Retina (tissue), 1 donor: Measurements from ENCODE around the gene DUSP1.
A peak's percentile ranks its signal among the peaks of the same experiment; 100 is the strongest.

Experiments used
- DNase-seq: peaks from one replicate; pipeline ENCODE4 v3.0.0-alpha.2; 2016

DUSP1 gene

GRCh38 chr5:172776235-172776594 lies 5.2 kb upstream of the DUSP1 start:
- DNase-seq: no peak

- no peak for DNase-seq
These were observed 4.6 kb upstream of the DUSP1 start for GRCh38 chr5:172775326-172776234.

- DNase-seq: no peak
These were observed 3.7 kb upstream of the DUSP1 start for GRCh38 chr5:172774561-172775315.

- DNase-seq: no peak
These were observed 2.8 kb upstream of the DUSP1 start for GRCh38 chr5:172773481-172774469.

- peak; percentile 96 for DNase-seq
These were observed 1.3 kb upstream of the DUSP1 start for GRCh38 chr5:172772112-172772906.

- no peak for DNase-seq
These were observed 580 bp upstream of the DUSP1 start for GRCh38 chr5:172771439-172772111.

- DNase-seq: no peak
These were observed 671 bp downstream of the DUSP1 start for GRCh38 chr5:172770374-172770674.

GRCh38 chr5:172769616-172770373 lies 1.2 kb downstream of the DUSP1 start:
- peak; percentile 79 for DNase-seq

- DNase-seq: no peak
These were observed 1.7 kb downstream of the DUSP1 start for GRCh38 chr5:172769342-172769615.

- DNase-seq: no peak
These were observed 2.2 kb downstream of the DUSP1 start for GRCh38 chr5:172768573-172769341.

GRCh38 chr5:172768098-172768572 lies 2.9 kb downstream of the DUSP1 start:
- no peak for DNase-seq

GRCh38 chr5:172766287-172767108 lies 4.5 kb downstream of the DUSP1 start:
- peak; percentile 41 for DNase-seq

GRCh38 chr5:172765766-172766286 lies 5.2 kb downstream of the DUSP1 start:
- no peak for DNase-seq

- peak; percentile 96 for DNase-seq
These were observed 5.9 kb downstream of the DUSP1 start for GRCh38 chr5:172764861-172765765.

- DNase-seq: no peak
These were observed 7.9 kb downstream of the DUSP1 start for GRCh38 chr5:172763120-172763464.

GRCh38 chr5:172762214-172763119 lies 8.5 kb downstream of the DUSP1 start:
- no peak for DNase-seq

GRCh38 chr5:172760959-172761358 lies 10.0 kb downstream of the DUSP1 start:
- no peak for DNase-seq
